Glutamatergic neuron (in vitro differentiated cells): Measurements from ENCODE around the gene ATP6V1D. TPM values are rescaled to one million over a fixed set of nuclear protein-coding genes. Genes with fewer than 3 reads are reported as not detected.

ENCODE experiments used
- DNase-seq: peaks from one replicate; pipeline ENCODE4 v3.0.0; 2022
- H3K27ac Mint-ChIP-seq: one replicate; pipeline ENCODE4 v1.8.0; 2020; ENCODE audit warnings: mild to moderate bottlenecking, mixed read lengths, inconsistent platforms; ENCODE audit not compliant: unreplicated experiment
- H3K27me3 Mint-ChIP-seq: one replicate; pipeline ENCODE4 v1.8.0; 2020; ENCODE audit warnings: mild to moderate bottlenecking, moderate library complexity, mixed read lengths, inconsistent platforms; ENCODE audit not compliant: unreplicated experiment
- H3K36me3 Mint-ChIP-seq: one replicate; pipeline ENCODE4 v1.8.0; 2020; ENCODE audit warnings: mild to moderate bottlenecking, mixed read lengths, inconsistent platforms; ENCODE audit not compliant: unreplicated experiment
- H3K4me1 Mint-ChIP-seq: one replicate; pipeline ENCODE4 v1.8.0; 2020; ENCODE audit warnings: mild to moderate bottlenecking, low read depth, mixed read lengths, inconsistent platforms; ENCODE audit not compliant: unreplicated experiment
- H3K4me3 Mint-ChIP-seq: one replicate; pipeline ENCODE4 v1.8.0; 2020; ENCODE audit warnings: mild to moderate bottlenecking, mixed read lengths, inconsistent platforms; ENCODE audit not compliant: unreplicated experiment
- H3K9me3 Mint-ChIP-seq: one replicate; pipeline ENCODE4 v1.8.0; 2020; ENCODE audit warnings: mild to moderate bottlenecking, moderate library complexity, mixed read lengths, inconsistent platforms; ENCODE audit not compliant: unreplicated experiment
- CTCF ChIP-seq: fragments of 200-600 bp; sonication (generic); IDR thresholded peaks from one replicate; pipeline ENCODE4 v1.5.0; 2021; ENCODE audit not compliant: partially characterized antibody, unreplicated experiment
- total RNA-seq: library from RNA; stranded (reverse); fragmentation: NEBNext Ultra II Directional; extraction: Animal tissue kit (Norgen Biotek cat#: 25700); gene quantifications from one replicate; pipeline ENCODE4 v1.2.1, GENCODE V29; 2021; ENCODE audit not compliant: unreplicated experiment

Gene ATP6V1D
- total RNA-seq, 1 donor from 2014 or later = 108 TPM

DNA sequence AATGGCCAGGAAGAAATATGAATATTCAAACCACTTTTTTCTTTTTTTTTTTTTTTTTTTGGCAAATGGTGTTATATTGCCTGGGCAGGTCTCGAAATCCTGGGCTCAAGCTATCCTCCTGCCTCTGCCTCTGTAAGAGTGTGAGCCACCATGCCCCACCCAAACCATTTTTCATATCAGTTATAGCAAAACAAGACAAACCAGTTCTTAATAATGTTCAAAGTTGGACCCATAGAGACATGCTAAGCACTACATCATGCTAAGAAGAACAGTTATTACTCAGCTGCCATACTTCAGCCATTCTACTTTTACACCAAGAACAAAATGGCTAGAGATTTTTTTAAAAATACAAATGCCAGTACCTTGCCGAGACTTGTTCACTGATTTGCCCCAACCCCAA is 26.0 kb upstream of the ATP6V1D start:
- no peaks in the 10 kb centered on the region for H3K9me3 Mint-ChIP-seq
- no peak for TF ChIP-seq CTCF
- peaks cover under 1% of the 10 kb centered on the region for H3K4me1 Mint-ChIP-seq
- no peak overlapping the region for H3K4me3 Mint-ChIP-seq
- no peaks in the 10 kb centered on the region for H3K36me3 Mint-ChIP-seq
- no peaks in the 10 kb centered on the region for H3K27me3 Mint-ChIP-seq
- no peak for DNase-seq
- H3K27ac Mint-ChIP-seq = no peak overlapping the region

GRCh38 chr14:67385120-67385519 is 25.5 kb upstream of the ATP6V1D start:
- Mint-ChIP-seq H3K4me1 (no peaks in the 10 kb centered on the region), H3K4me3 (no peak overlapping the region), H3K27ac (no peak overlapping the region), H3K9me3 (no peaks in the 10 kb centered on the region), H3K27me3 (no peaks in the 10 kb centered on the region), H3K36me3 (no peaks in the 10 kb centered on the region)
- no peak for TF ChIP-seq CTCF
- DNase-seq = no peak

DNA sequence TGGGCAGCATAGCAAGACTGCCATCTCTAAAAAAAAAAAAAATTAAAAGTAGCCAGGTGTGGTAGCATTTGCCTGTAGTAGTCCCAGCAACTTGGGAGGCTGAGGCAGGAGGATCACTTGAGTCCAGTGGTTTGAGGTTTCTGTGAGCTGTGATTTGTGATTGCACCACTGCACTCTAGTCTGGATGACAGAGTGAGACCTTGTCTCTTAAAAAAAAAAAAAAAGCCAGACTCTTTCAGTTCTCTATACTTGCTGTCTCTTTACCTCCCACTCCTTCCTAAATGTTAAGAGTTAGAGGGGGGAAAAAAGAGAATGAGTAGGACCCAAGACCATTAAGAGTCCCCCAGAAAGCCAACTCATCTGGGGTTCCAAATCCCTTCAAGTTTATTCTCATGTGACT is 18.3 kb upstream of the ATP6V1D start:
- Mint-ChIP-seq H3K4me3 (no peak overlapping the region), H3K4me1 (no peaks in the 10 kb centered on the region), H3K27ac (no peak overlapping the region), H3K9me3 (no peaks in the 10 kb centered on the region), H3K36me3 (no peaks in the 10 kb centered on the region), H3K27me3 (no peaks in the 10 kb centered on the region)
- no peak for TF ChIP-seq CTCF
- no peak for DNase-seq

- no peaks in the 10 kb centered on the region for H3K36me3 Mint-ChIP-seq
- H3K4me1 Mint-ChIP-seq = no peaks in the 10 kb centered on the region
- no peak for TF ChIP-seq CTCF
- H3K27ac Mint-ChIP-seq = no peak overlapping the region
- H3K4me3 Mint-ChIP-seq = no peak overlapping the region
- no peak for DNase-seq
- H3K27me3 Mint-ChIP-seq = no peaks in the 10 kb centered on the region
- H3K9me3 Mint-ChIP-seq = no peaks in the 10 kb centered on the region
Observed at GRCh38 chr14:67373347-67373746, 13.7 kb upstream of the ATP6V1D start.

DNA sequence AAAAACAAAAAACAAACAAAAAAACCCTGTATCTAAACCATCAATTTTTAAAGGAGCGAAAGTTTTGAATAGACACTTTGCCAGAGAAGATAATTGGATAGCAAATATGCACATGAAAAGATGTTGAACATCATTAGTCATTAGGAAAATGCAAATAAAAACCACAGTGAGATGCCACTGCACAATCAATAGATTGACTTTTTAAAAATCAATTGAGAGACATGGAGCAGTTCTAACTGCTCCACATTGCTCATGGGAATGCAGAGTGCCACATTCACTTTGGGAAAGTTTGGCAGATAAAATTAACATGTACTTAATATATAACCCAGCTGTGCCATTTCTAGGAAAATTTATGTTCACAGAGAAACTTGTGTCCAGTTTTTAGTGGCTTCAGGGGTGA is 13.2 kb upstream of the ATP6V1D start:
- TF ChIP-seq CTCF = no peak
- Mint-ChIP-seq H3K27ac (no peak overlapping the region), H3K9me3 (no peaks in the 10 kb centered on the region), H3K4me3 (no peak overlapping the region), H3K4me1 (no peaks in the 10 kb centered on the region), H3K36me3 (no peaks in the 10 kb centered on the region), H3K27me3 (no peaks in the 10 kb centered on the region)
- DNase-seq = no peak
